Sigmoid colon (tissue), 4 donors: ENCODE results near the gene TBC1D16.

Experiments
- CTCF ChIP-seq, 4 experiments: fragments of 450-650 bp in 3 of 4; fragments of 200-600 bp in 1 of 4; IDR thresholded peaks; one replicate each; pipeline ENCODE4 v1.5.1; 2016 to 2019; ENCODE audit warnings: antibody characterized with exemption in 4 of 4, mild to moderate bottlenecking in 3 of 4, moderate library complexity in 2 of 4
- EP300 ChIP-seq, 4 donors: sonication (generic); formaldehyde crosslinking; IDR thresholded peaks; one replicate each; pipeline ENCODE4 v1.6.1; 2017; ENCODE audit warnings: antibody characterized with exemption in 4 of 4
- POLR2A ChIP-seq, 2 donors: fragments of 450-650 bp; IDR thresholded peaks; one replicate each; pipeline ENCODE4 v1.6.1; 2016; ENCODE audit warnings: antibody characterized with exemption in 2 of 2, mild to moderate bottlenecking in 2 of 2, moderate library complexity in 2 of 2
- POLR2AphosphoS5 ChIP-seq, 4 donors: sonication (generic); formaldehyde crosslinking; IDR thresholded peaks; one replicate each; pipeline ENCODE4 v1.6.1; 2017; ENCODE audit warnings: antibody characterized with exemption in 4 of 4

- TF ChIP-seq POLR2A (IDR thresholded peaks at IDR 0.05) = no peak
- TF ChIP-seq CTCF (IDR thresholded peaks at IDR 0.05) = no peak
- TF ChIP-seq POLR2AphosphoS5 (IDR thresholded peaks at IDR 0.05) = no peak
- TF ChIP-seq EP300 (IDR thresholded peaks at IDR 0.05) = no peak
Observed at GRCh38 chr17:79987935-79988184, 47.8 kb downstream of the TBC1D16 start.
